ENCODE measurements around the gene LILRB1. TPM values are rescaled to one million over a fixed set of nuclear protein-coding genes. Genes with fewer than 3 reads are reported as not detected.

The LILRB1 gene
- polyA plus RNA-seq, 3 donors: 27.2 to 317 (median 60.6) TPM

- H3K36me3 Mint-ChIP-seq: peaks cover 12 to 13% of the 10 kb centered on the region in 2 donors
- no peak for DNase-seq
- Histone ChIP-seq H3K9ac (ENCODE audit: insufficient read depth, low read length, poor library complexity, severe bottlenecking) (no peak overlapping the region), H3K4me2 (replicated peaks; ENCODE audit: extremely low read depth, low read length, poor library complexity, severe bottlenecking) (no peak overlapping the region), H4K20me1 (ENCODE audit: insufficient read depth, low read length) (no peaks in the 10 kb centered on the region), H3K4me1 (ENCODE audit: control insufficient read depth in 1 of 2, insufficient read depth in 2 of 2, low read length in 2 of 2) (peaks cover 14 to 15% of the 10 kb centered on the region in 2 donors), H3K79me2 (ENCODE audit: insufficient read depth, low read length) (no peaks in the 10 kb centered on the region), H3K36me3 (replicated peaks in 1 of 2; ENCODE audit: control insufficient read depth in 1 of 2, insufficient read depth in 2 of 2, low read length in 2 of 2) (no peaks in the 10 kb centered on the region), H3K27ac (ENCODE audit: low read depth in 1 of 2, low read length in 2 of 2) (no peak overlapping the region), H3K9me3 (replicated peaks in 1 of 2; ENCODE audit: control insufficient read depth in 1 of 2, insufficient read depth in 1 of 2, low read length in 2 of 2) (no peaks in the 10 kb centered on the region), H3K27me3 (ENCODE audit: control insufficient read depth in 2 of 2, insufficient read depth in 2 of 2, low read length in 2 of 2) (peaks cover 5 to 6% of the 10 kb centered on the region in 2 donors), H2AFZ (ENCODE audit: insufficient read depth, low read depth, low read length, poor library complexity, severe bottlenecking) (no peak overlapping the region), H3K4me3 (replicated peaks in 1 of 3; ENCODE audit: low read depth in 2 of 3, low read length in 3 of 3) (no peak overlapping the region)
- H3K4me3 Mint-ChIP-seq: peak overlapping the region in 1 of 2 donors; percentile 9
- H3K9me3 Mint-ChIP-seq: peaks cover 0 to 2% (median 0%) of the 10 kb centered on the region in 7 donors
- H3K4me1 Mint-ChIP-seq: peaks cover 21% of the 10 kb centered on the region
- peaks cover 10 to 21% (median 13%) of the 10 kb centered on the region in 3 donors for H3K27me3 Mint-ChIP-seq (ENCODE audit: low read depth in 3 of 3)
- TF ChIP-seq CTCF (IDR thresholded peaks at IDR 0.05): no peak
- intact Hi-C loops (cut with micrococcal nuclease): no loop called here
- no peak overlapping the region for H3K27ac Mint-ChIP-seq
- WGBS (ENCODE audit: insufficient coverage): 84% methylated on average over 2 of the region's 4 CpGs
Measured at GRCh38 chr19:54648129-54648528, 17.8 kb downstream of the LILRB1 start.

- H3K27me3 ChIP-seq (ENCODE audit: control insufficient read depth in 2 of 2, insufficient read depth in 2 of 2, low read length in 2 of 2): peaks cover 5 to 6% of the 10 kb centered on the region in 2 donors
- H3K36me3 ChIP-seq (replicated peaks in 1 of 2; ENCODE audit: control insufficient read depth in 1 of 2, insufficient read depth in 2 of 2, low read length in 2 of 2): no peaks in the 10 kb centered on the region
- peaks cover 20% of the 10 kb centered on the region for H3K4me1 Mint-ChIP-seq
- WGBS (ENCODE audit: insufficient coverage): 100% methylated on average over 1 of the region's 6 CpGs
- intact Hi-C loops (cut with micrococcal nuclease): no loop called here
- H3K9me3 ChIP-seq (replicated peaks in 1 of 2; ENCODE audit: control insufficient read depth in 1 of 2, insufficient read depth in 1 of 2, low read length in 2 of 2): no peaks in the 10 kb centered on the region
- H3K4me3 ChIP-seq (replicated peaks in 1 of 3; ENCODE audit: low read depth in 2 of 3, low read length in 3 of 3): no peak overlapping the region
- H3K36me3 Mint-ChIP-seq: peaks cover 12 to 13% of the 10 kb centered on the region in 2 donors
- no peak for DNase-seq
- H3K4me3 Mint-ChIP-seq: peak overlapping the region in 1 of 2 donors; percentile 51
- H3K4me1 ChIP-seq (ENCODE audit: control insufficient read depth in 1 of 2, insufficient read depth in 2 of 2, low read length in 2 of 2): peaks cover 8 to 11% of the 10 kb centered on the region in 2 donors
- H3K9me3 Mint-ChIP-seq: peaks cover 0 to 2% (median 0%) of the 10 kb centered on the region in 7 donors
- no peak overlapping the region for H3K4me2 ChIP-seq (replicated peaks; ENCODE audit: extremely low read depth, low read length, poor library complexity, severe bottlenecking)
- H3K79me2 ChIP-seq (ENCODE audit: insufficient read depth, low read length): no peaks in the 10 kb centered on the region
- no peaks in the 10 kb centered on the region for H4K20me1 ChIP-seq (ENCODE audit: insufficient read depth, low read length)
- no peak for TF ChIP-seq CTCF (IDR thresholded peaks at IDR 0.05)
- no peak overlapping the region for H3K27ac ChIP-seq (ENCODE audit: low read depth in 1 of 2, low read length in 2 of 2)
- H3K27me3 Mint-ChIP-seq (ENCODE audit: low read depth in 3 of 3): peaks cover 14 to 23% (median 16%) of the 10 kb centered on the region in 3 donors
- no peak overlapping the region for H3K9ac ChIP-seq (ENCODE audit: insufficient read depth, low read length, poor library complexity, severe bottlenecking)
- H3K27ac Mint-ChIP-seq: peak overlapping the region in 1 of 7 donors; percentile 57
- H2AFZ ChIP-seq (ENCODE audit: insufficient read depth, low read depth, low read length, poor library complexity, severe bottlenecking): no peak overlapping the region
Measured at GRCh38 chr19:54650108-54650655, 19.9 kb downstream of the LILRB1 start.

Data from CD14-positive monocyte (primary cell).